ENCODE results near the gene LONP2. TPM values are rescaled to one million over a fixed set of nuclear protein-coding genes. Genes with fewer than 3 reads are reported as not detected.
"Not testable (repeated sequence)": the region's sequence is repeated elsewhere in the genome, so short reads cannot be mapped to it uniquely, and the experiment has no call there.

The LONP2 gene
- total RNA-seq, 1 donor from 2014 or later = 81.9 TPM

- not testable (repeated sequence) for DNase-seq
These were observed 158.4 kb downstream of the LONP2 start for GRCh38 chr16:48402547-48402946.

- no peak for DNase-seq
These were observed 161.1 kb downstream of the LONP2 start for GRCh38 chr16:48405153-48405552.

GRCh38 chr16:48405907-48406306, 161.8 kb downstream of the LONP2 start:
- DNase-seq = no peak

Other genes with a start within 250 kb of the LONP2 start
- 1.2 TPM for gene ABCC12, start 88.3 kb upstream of the LONP2 start, total RNA-seq
- 0.16 TPM for gene ABCC11, start 3.2 kb downstream of the LONP2 start, total RNA-seq
- 154 TPM for gene SIAH1, start 141.1 kb downstream of the LONP2 start, total RNA-seq

Measured in occipital lobe (tissue), 2 donors.